ENCODE data around the gene SSH2. TPM values are rescaled to one million over a fixed set of nuclear protein-coding genes. Genes with fewer than 3 reads are reported as not detected.

SSH2 gene
- total and polyA plus RNA-seq, 2 of the 13 experiments (the other 11 are each of a cell fraction or from before 2014, with no cell fraction given), result 6.0 to 6.4 TPM

GRCh38 chr17:29613352-29613837, 316.6 kb downstream of the SSH2 start (continued):
- no peak for TF ChIP-seq CREM (IDR thresholded peaks at IDR 0.05)
- no peak for TF ChIP-seq CREM (CRISPR knock-in tag; IDR thresholded peaks at IDR 0.05)
- no peak for TF ChIP-seq ZNF30 (CRISPR knock-in tag; IDR thresholded peaks at IDR 0.05)
- peak; percentile 54 for TF ChIP-seq RBM39 (IDR thresholded peaks at IDR 0.05; ENCODE audit: low read depth, low read length, poor library complexity, severe bottlenecking)
- TF ChIP-seq DZIP1 (CRISPR knock-in tag; IDR thresholded peaks at IDR 0.05), result no peak
- peak; percentile 93 for TF ChIP-seq RNF2 (conservative IDR thresholded peaks at IDR 0.05; ENCODE audit: low read depth)
- no peak for TF ChIP-seq RARG (CRISPR knock-in tag; IDR thresholded peaks at IDR 0.05; ENCODE audit: low read depth)
- TF ChIP-seq ATF7 (IDR thresholded peaks at IDR 0.05), result no peak
- no peak for TF ChIP-seq ATF7 (CRISPR knock-in tag; IDR thresholded peaks at IDR 0.05)
- TF ChIP-seq, protein P1, sequence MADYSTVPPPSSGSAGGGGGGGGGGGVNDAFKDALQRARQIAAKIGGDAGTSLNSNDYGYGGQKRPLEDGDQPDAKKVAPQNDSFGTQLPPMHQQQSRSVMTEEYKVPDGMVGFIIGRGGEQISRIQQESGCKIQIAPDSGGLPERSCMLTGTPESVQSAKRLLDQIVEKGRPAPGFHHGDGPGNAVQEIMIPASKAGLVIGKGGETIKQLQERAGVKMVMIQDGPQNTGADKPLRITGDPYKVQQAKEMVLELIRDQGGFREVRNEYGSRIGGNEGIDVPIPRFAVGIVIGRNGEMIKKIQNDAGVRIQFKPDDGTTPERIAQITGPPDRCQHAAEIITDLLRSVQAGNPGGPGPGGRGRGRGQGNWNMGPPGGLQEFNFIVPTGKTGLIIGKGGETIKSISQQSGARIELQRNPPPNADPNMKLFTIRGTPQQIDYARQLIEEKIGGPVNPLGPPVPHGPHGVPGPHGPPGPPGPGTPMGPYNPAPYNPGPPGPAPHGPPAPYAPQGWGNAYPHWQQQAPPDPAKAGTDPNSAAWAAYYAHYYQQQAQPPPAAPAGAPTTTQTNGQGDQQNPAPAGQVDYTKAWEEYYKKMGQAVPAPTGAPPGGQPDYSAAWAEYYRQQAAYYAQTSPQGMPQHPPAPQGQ (CRISPR knock-in tag; IDR thresholded peaks at IDR 0.05; ENCODE audit: borderline replicate concordance), result no peak
- no peak for TF ChIP-seq ZNF350 (CRISPR knock-in tag; IDR thresholded peaks at IDR 0.05; ENCODE audit: borderline replicate concordance, low read depth)
- TF ChIP-seq CEBPZ (IDR thresholded peaks at IDR 0.05; ENCODE audit: low read length), result no peak
- peak; percentile 63 for TF ChIP-seq AHR (CRISPR knock-in tag; IDR thresholded peaks at IDR 0.05)
- TF ChIP-seq ZNF75D (CRISPR knock-in tag; IDR thresholded peaks at IDR 0.05; ENCODE audit: borderline replicate concordance), result no peak
- TF ChIP-seq KDM6A (CRISPR knock-in tag; IDR thresholded peaks at IDR 0.05; ENCODE audit: low read depth), result no peak
- TF ChIP-seq ZKSCAN8 (CRISPR knock-in tag; IDR thresholded peaks at IDR 0.05; ENCODE audit: borderline replicate concordance), result no peak
- peak; percentile 80 for TF ChIP-seq TOPORS (CRISPR knock-in tag; IDR thresholded peaks at IDR 0.05)
- peak; percentile 82 for TF ChIP-seq ZNF230 (CRISPR knock-in tag; IDR thresholded peaks at IDR 0.05)
- peak; percentile 32; the same call in 1 of the 2 replicates for TF ChIP-seq PHF21A (CRISPR knock-in tag; IDR thresholded peaks at IDR 0.05)
- TF ChIP-seq GPN1 (CRISPR knock-in tag; IDR thresholded peaks at IDR 0.05; ENCODE audit: borderline replicate concordance), result no peak; the same call in 1 of the 2 replicates
- TF ChIP-seq ZSCAN22 (CRISPR knock-in tag; IDR thresholded peaks at IDR 0.05), result 0 out of 2 replicates have a peak, but pooled peaks have one; percentile 33
- TF ChIP-seq, protein P2, sequence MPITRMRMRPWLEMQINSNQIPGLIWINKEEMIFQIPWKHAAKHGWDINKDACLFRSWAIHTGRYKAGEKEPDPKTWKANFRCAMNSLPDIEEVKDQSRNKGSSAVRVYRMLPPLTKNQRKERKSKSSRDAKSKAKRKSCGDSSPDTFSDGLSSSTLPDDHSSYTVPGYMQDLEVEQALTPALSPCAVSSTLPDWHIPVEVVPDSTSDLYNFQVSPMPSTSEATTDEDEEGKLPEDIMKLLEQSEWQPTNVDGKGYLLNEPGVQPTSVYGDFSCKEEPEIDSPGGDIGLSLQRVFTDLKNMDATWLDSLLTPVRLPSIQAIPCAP (CRISPR knock-in tag; IDR thresholded peaks at IDR 0.05; ENCODE audit: low read depth), result no peak

All from HepG2 (cell line).